GM12878 (cell line): ENCODE measurements around the gene NUP62. TPM values are rescaled to one million over a fixed set of nuclear protein-coding genes. Genes with fewer than 3 reads are reported as not detected.

Source experiments
- ATAC-seq: fragments of 200-7000 bp; cut with Tn5 transposase; 3 replicates; pipeline ENCODE4 v1.9.1; 2020; ENCODE audit warnings: mild to moderate bottlenecking, moderate library complexity
- BruUV-seq: library from RNA; stranded (reverse); fragments of 400-500 nt; replicated peaks from 2 replicates; lab custom pipeline; 2021; lab: Mats Ljungman, UMichigan
- CTCF ChIA-PET: fragments of 300-600 bp; sonication (Branson Sonifier 250); formaldehyde crosslinking; extraction: SDS; loops from one replicate; lab custom pipeline; 2021; ENCODE audit warnings: inconsistent platforms; lab: Yijun Ruan, JAX
- POLR2A ChIA-PET: fragments of 350-600 bp; formaldehyde crosslinking; extraction: SDS; loops from one replicate; lab custom pipeline; 2021; ENCODE audit warnings: inconsistent platforms; lab: Charles Lee
- RAD21 ChIA-PET: fragments of 300-600 bp; sonication (Branson Sonifier 250); formaldehyde crosslinking; loops from one replicate; lab custom pipeline; 2023; ENCODE audit warnings: antibody characterized with exemption; ENCODE audit not compliant: unreplicated experiment; lab: Charles Lee
- SMC1A ChIA-PET: fragments of 300-600 bp; sonication (Branson Sonifier 250); formaldehyde crosslinking; loops from one replicate; lab custom pipeline; 2023; ENCODE audit not compliant: unreplicated experiment, uncharacterized antibody; lab: Charles Lee
- DNase-seq: peaks from one replicate; pipeline ENCODE4 v3.0.0-alpha.2; 2011; ENCODE audit warnings: low read depth, low spot score
- FAIRE-seq: peaks from 3 replicates; lab custom pipeline; 2011; peaks lifted over from hg19 to GRCh38; lab: Jason Lieb, UNC
- H2AFZ ChIP-seq: 2 replicates; pipeline ENCODE4 v1.6.0; 2011; ENCODE audit warnings: low read depth, low read length, control low read depth; ENCODE audit not compliant: control insufficient read depth
- H3K27ac ChIP-seq: 2 replicates; pipeline ENCODE4 v1.5.1; 2011; ENCODE audit warnings: control low read depth; ENCODE audit not compliant: control insufficient read depth, insufficient read depth
- H3K27me3 ChIP-seq, 2 experiments: replicated peaks in 1 of 2; 2 replicates each; pipeline versions ENCODE4 v1.6.0 to v1.6.1; 2011; ENCODE audit warnings: low read length in 1 of 2; ENCODE audit not compliant: control insufficient read depth in 2 of 2, insufficient read depth in 2 of 2
- H3K36me3 ChIP-seq, 2 experiments: 2 replicates each; pipeline ENCODE4 v1.5.1; 2011; ENCODE audit warnings: low read length in 1 of 2; ENCODE audit not compliant: control insufficient read depth in 2 of 2, insufficient read depth in 2 of 2
- H3K4me1 ChIP-seq: 2 replicates; pipeline ENCODE4 v1.6.1; 2011; ENCODE audit warnings: mild to moderate bottlenecking, low read length, moderate library complexity, mixed read lengths; ENCODE audit not compliant: control insufficient read depth, insufficient read depth
- H3K4me2 ChIP-seq: 2 replicates; pipeline ENCODE4 v1.6.0; 2011; ENCODE audit warnings: control low read depth; ENCODE audit not compliant: control insufficient read depth, insufficient read depth
- H3K4me3 ChIP-seq: fragments of 200-600 bp; sonication (generic); 2 replicates; pipeline ENCODE4 v1.5.1; 2016
- H3K79me2 ChIP-seq: 2 replicates; pipeline ENCODE4 v1.6.0; 2011; ENCODE audit warnings: low read length; ENCODE audit not compliant: control insufficient read depth, insufficient read depth
- H3K9ac ChIP-seq: 2 replicates; pipeline ENCODE4 v1.8.0; 2011; ENCODE audit warnings: low read length, control low read depth, mixed read lengths; ENCODE audit not compliant: control insufficient read depth, insufficient read depth
- H3K9me3 ChIP-seq: replicated peaks from 3 replicates; pipeline ENCODE4 v1.5.1; 2011; ENCODE audit warnings: mild to moderate bottlenecking, low read length; ENCODE audit not compliant: control insufficient read depth, insufficient read depth
- H4K20me1 ChIP-seq: 2 replicates; pipeline ENCODE4 v1.6.0; 2011; ENCODE audit not compliant: control insufficient read depth, insufficient read depth
- DPF2 ChIP-seq: fragments of 450-650 bp; IDR thresholded peaks from 2 replicates; pipeline ENCODE4 v1.6.1; 2017; ENCODE audit warnings: mild to moderate bottlenecking
- ESRRA ChIP-seq: IDR thresholded peaks from 2 replicates; pipeline ENCODE4 v1.6.1; 2012; ENCODE audit warnings: mild to moderate bottlenecking, low read length, improper control_type of control experiment
- MYC ChIP-seq: IDR thresholded peaks from 2 replicates; pipeline ENCODE4 v1.6.1; 2011; ENCODE audit warnings: mild to moderate bottlenecking, low read length, moderate library complexity, inconsistent platforms; ENCODE audit not compliant: insufficient read depth, insufficient replicate concordance, insufficient read length, severe bottlenecking
- NFYB ChIP-seq: IDR thresholded peaks from 2 replicates; pipeline ENCODE4 v1.6.1; 2011; ENCODE audit warnings: low read depth, mild to moderate bottlenecking, low read length, improper control_type of control experiment, moderate library complexity; ENCODE audit not compliant: insufficient read depth
- NR2F1 ChIP-seq: fragments of 450-650 bp; conservative IDR thresholded peaks from 2 replicates; pipeline ENCODE4 v1.6.1; 2017; ENCODE audit warnings: mild to moderate bottlenecking
- PKNOX1 ChIP-seq: fragments of 450-650 bp; IDR thresholded peaks from 2 replicates; pipeline ENCODE4 v1.6.1; 2016; ENCODE audit warnings: mild to moderate bottlenecking
- SREBF2 ChIP-seq: IDR thresholded peaks from 2 replicates; pipeline ENCODE4 v1.6.1; 2012; ENCODE audit warnings: mild to moderate bottlenecking, low read length
- ZNF24 ChIP-seq: fragments of 450-650 bp; IDR thresholded peaks from 2 replicates; pipeline ENCODE4 v1.6.1; 2017; ENCODE audit warnings: antibody characterized with exemption, mild to moderate bottlenecking
- WGBS: methylation state at CpG from one replicate; pipeline ENCODE4 v1.1.6; 2016; ENCODE audit warnings: low lambda C conversion rate; ENCODE audit not compliant: insufficient replicate concordance, insufficient coverage; ENCODE audit errors: missing lambda C conversion rate; 5-methylcytosine and 5-hydroxymethylcytosine counted together
- in situ Hi-C: fragments of 300-500 bp; cut with MboI; formaldehyde crosslinking; loops from 9 replicates; pipeline ENCODE4 v1.14.3; 2018; ENCODE audit warnings: mixed read lengths
- intact Hi-C: fragments of 100-400 bp; cut with micrococcal nuclease; formaldehyde crosslinking; loops from one replicate; pipeline ENCODE4 v1.14.2; 2022; ENCODE audit not compliant: unreplicated experiment
- polyA plus RNA-seq, 11 experiments: library from polyadenylated mRNA; depleted of rRNA in 4 of 11; unstranded in 6 of 11; stranded (reverse) in 5 of 11; fragments of >200 nt; fragmentation: Nextera tagmentation in 4 of 11; fragmentation: Illumina TruSeq in 1 of 11; extraction: Ambion mirVana in 4 of 11; extraction: Trizol in 1 of 11; gene quantifications; 1 replicate in 1 of 11; 2 replicates in 10 of 11; pipeline versions ENCODE4 v1.2.1 to v1.2.3, GENCODE V29; 2011 to 2016; ENCODE audit warnings: inconsistent platforms in 2 of 11, missing spikeins in 2 of 11, low read depth in 1 of 11
- total RNA-seq, 4 experiments: library from RNA; depleted of rRNA in 3 of 4; stranded (reverse); fragments of >200 nt in 3 of 4; fragmentation: Illumina TruSeq in 1 of 4; extraction: Trizol in 1 of 4; gene quantifications; 2 replicates each; pipeline versions ENCODE4 v1.2.1 to v1.2.3, GENCODE V29; 2013 to 2021
- TF ChIP-seq, protein P1 (sequence below): IDR thresholded peaks from 2 replicates; pipeline ENCODE4 v1.6.1; 2012; ENCODE audit warnings: low read depth, low read length, improper control_type of control experiment
- TF ChIP-seq, protein P2 (sequence below): fragments of 150-350 bp; IDR thresholded peaks from 2 replicates; pipeline ENCODE4 v1.6.1; 2014; ENCODE audit warnings: mild to moderate bottlenecking, low read depth, low read length

The NUP62 gene
- total and polyA plus RNA-seq, 10 of the 15 experiments (the other 5 are each of a cell fraction or from before 2014, with no cell fraction given), result 19.5 to 110 (median 66.9) TPM

GRCh38 chr19:49949742-49950589 is 20.7 kb upstream of the NUP62 start:
- BruUV-seq, result no TSS peak
- Histone ChIP-seq H3K9me3 (no peaks in the 10 kb centered on the region; the same call in 2 of the 3 replicates), H3K4me1 (peaks cover 17% of the 10 kb centered on the region), H3K27me3 (no peaks in the 10 kb centered on the region; a peak in 1 of 4 replicates), H3K9ac (no peak overlapping the region), H3K4me3 (no peak overlapping the region), H3K27ac (no peak overlapping the region), H3K4me2 (no peak overlapping the region), H3K79me2 (no peaks in the 10 kb centered on the region), H3K36me3 (no peaks in the 10 kb centered on the region), H2AFZ (no peak overlapping the region), H4K20me1 (no peaks in the 10 kb centered on the region)
- DNase-seq (no peak), FAIRE-seq (no peak), ATAC-seq (no peak)
- WGBS, result 77% methylated on average over 9 of the region's 11 CpGs
- intact Hi-C loops (no loop called here), in situ Hi-C loops (no loop called here)
- RAD21 ChIA-PET, result no interaction called here
- TF ChIP-seq ZNF24 (peak; percentile 53; the same call in 1 of the 2 replicates), MYC (no peak)
- CTCF ChIA-PET, result interaction anchor here (0.7 to 2.0 kb wide), 4 partner anchors 11 to 186 kb away, joined by 3 to 5 read pairs (median 4); no protein-coding TSS in a partner anchor
- POLR2A ChIA-PET, result interaction anchor here (0.9 to 1.2 kb wide), 3 partner anchors 31 to 83 kb away, joined by 3 read pairs; partner anchors contain the start of gene ZNF473
- SMC1A ChIA-PET, result interaction anchor here (0.9 kb wide), 1 partner anchor 186 kb away, joined by 4 read pairs; no protein-coding TSS in a partner anchor

GRCh38 chr19:49946415-49946814 is 17.1 kb upstream of the NUP62 start:
- Histone ChIP-seq H3K36me3 (no peaks in the 10 kb centered on the region), H3K4me2 (no peak overlapping the region), H3K27ac (no peak overlapping the region), H3K79me2 (no peaks in the 10 kb centered on the region), H3K4me3 (no peak overlapping the region), H3K9ac (no peak overlapping the region), H2AFZ (no peak overlapping the region), H3K27me3 (no peaks in the 10 kb centered on the region; a peak in 1 of 4 replicates), H3K9me3 (no peaks in the 10 kb centered on the region; the same call in 2 of the 3 replicates), H3K4me1 (peaks cover 3% of the 10 kb centered on the region; the same call in 1 of the 2 replicates)
- POLR2A ChIA-PET, result no interaction called here
- whole genome bisulfite sequencing, result 83% methylated on average over 8 of the region's 8 CpGs
- intact Hi-C loops, result no loop called here
- in situ Hi-C loops, result no loop called here
- BruUV-seq, result no TSS peak
- FAIRE-seq (no peak), ATAC-seq (no peak)
- RAD21 ChIA-PET, result no interaction called here
- CTCF ChIA-PET, result no interaction called here
- TF ChIP-seq NFYB (0 out of 2 replicates have a peak, but pooled peaks have one; percentile 12), DPF2 (no peak), PKNOX1 (peak; percentile 46), NR2F1 (no peak), ESRRA (no peak), SREBF2 (no peak)
- TF ChIP-seq, protein P1, sequence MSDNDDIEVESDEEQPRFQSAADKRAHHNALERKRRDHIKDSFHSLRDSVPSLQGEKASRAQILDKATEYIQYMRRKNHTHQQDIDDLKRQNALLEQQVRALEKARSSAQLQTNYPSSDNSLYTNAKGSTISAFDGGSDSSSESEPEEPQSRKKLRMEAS, result no peak
- TF ChIP-seq, protein P2, sequence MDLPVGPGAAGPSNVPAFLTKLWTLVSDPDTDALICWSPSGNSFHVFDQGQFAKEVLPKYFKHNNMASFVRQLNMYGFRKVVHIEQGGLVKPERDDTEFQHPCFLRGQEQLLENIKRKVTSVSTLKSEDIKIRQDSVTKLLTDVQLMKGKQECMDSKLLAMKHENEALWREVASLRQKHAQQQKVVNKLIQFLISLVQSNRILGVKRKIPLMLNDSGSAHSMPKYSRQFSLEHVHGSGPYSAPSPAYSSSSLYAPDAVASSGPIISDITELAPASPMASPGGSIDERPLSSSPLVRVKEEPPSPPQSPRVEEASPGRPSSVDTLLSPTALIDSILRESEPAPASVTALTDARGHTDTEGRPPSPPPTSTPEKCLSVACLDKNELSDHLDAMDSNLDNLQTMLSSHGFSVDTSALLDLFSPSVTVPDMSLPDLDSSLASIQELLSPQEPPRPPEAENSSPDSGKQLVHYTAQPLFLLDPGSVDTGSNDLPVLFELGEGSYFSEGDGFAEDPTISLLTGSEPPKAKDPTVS, result no peak
- TF ChIP-seq, all 136 proteins: peak for 2
- no peaks in the 10 kb centered on the region for H4K20me1 ChIP-seq
- SMC1A ChIA-PET, result no interaction called here
- DNase-seq, result no peak
